PC-9 (cell line): ENCODE measurements around the gene CNPPD1.

Experiments
- EZH2 ChIP-seq: fragments of 200-600 bp; sonication (generic); IDR thresholded peaks from 2 replicates; pipeline ENCODE4 v1.8.0; 2017; ENCODE audit warnings: antibody characterized with exemption, low read depth
- TF ChIP-seq, protein P1 (sequence below): fragments of 200-600 bp; sonication (generic); conservative IDR thresholded peaks from 2 replicates; pipeline ENCODE4 v1.6.1; 2017; ENCODE audit warnings: mixed run types, antibody characterized with exemption, mild to moderate bottlenecking, moderate library complexity

DNA sequence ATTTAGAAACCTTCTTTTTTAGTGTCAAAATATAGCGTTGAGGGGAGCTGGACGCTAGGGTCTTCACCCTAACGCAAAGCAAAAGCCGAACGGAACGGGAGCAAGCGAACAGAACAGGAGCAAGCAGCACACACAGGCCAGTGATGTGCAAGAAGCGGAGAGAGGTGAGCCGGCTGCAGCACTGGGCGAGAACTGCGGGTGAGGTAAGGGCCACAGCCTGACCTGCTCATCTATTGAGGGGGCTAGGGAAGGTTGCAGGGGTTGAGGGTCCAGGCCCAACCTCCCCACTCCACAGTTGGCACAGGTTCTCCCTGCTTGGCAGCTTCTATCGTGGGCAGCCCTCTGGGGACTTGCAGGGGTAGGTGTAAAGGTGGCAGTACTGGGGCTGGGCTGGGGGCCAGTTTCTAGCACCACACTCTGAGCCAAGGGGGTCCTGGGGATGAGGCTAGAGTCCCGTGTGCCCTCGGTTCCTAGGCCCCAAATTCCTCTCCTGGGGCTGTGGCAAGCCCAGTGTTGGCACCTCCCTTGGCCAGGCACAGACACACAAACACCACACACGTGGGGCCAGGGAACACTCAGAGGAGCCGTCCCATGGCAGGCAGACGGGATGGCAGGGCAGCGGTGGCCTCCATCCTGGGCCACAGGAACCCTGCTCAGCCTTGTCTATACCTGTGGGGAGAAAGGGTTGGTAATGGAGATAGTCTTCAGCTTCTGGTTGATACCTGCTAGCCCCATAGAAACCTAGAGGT, 43.2 kb upstream of the CNPPD1 start:
- no peak for TF ChIP-seq EZH2
- TF ChIP-seq, protein P1, sequence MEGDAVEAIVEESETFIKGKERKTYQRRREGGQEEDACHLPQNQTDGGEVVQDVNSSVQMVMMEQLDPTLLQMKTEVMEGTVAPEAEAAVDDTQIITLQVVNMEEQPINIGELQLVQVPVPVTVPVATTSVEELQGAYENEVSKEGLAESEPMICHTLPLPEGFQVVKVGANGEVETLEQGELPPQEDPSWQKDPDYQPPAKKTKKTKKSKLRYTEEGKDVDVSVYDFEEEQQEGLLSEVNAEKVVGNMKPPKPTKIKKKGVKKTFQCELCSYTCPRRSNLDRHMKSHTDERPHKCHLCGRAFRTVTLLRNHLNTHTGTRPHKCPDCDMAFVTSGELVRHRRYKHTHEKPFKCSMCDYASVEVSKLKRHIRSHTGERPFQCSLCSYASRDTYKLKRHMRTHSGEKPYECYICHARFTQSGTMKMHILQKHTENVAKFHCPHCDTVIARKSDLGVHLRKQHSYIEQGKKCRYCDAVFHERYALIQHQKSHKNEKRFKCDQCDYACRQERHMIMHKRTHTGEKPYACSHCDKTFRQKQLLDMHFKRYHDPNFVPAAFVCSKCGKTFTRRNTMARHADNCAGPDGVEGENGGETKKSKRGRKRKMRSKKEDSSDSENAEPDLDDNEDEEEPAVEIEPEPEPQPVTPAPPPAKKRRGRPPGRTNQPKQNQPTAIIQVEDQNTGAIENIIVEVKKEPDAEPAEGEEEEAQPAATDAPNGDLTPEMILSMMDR, result no peak
